H9 (cell line): ENCODE results near the gene UBE2Z. TPM values are rescaled to one million over a fixed set of nuclear protein-coding genes. Genes with fewer than 3 reads are reported as not detected.

ENCODE experiments used
- DNase-seq: peaks from one replicate; pipeline ENCODE4 v3.0.0-alpha.2; 2017
- H2AFZ ChIP-seq: one replicate; pipeline ENCODE4 v1.6.1; 2013; ENCODE audit warnings: mild to moderate bottlenecking, low read length, control low read depth, moderate library complexity
- H2AK5ac ChIP-seq: 2 replicates; pipeline ENCODE4 v1.6.1; 2013; ENCODE audit warnings: low read length, control low read depth, mixed read lengths; ENCODE audit not compliant: insufficient read length
- H2BK120ac ChIP-seq: one replicate; pipeline ENCODE4 v1.6.1; 2013; ENCODE audit warnings: low read depth, mild to moderate bottlenecking, low read length, control low read depth, inconsistent platforms; ENCODE audit not compliant: poor library complexity, severe bottlenecking
- H2BK12ac ChIP-seq: 2 replicates; pipeline ENCODE4 v1.6.1; 2013; ENCODE audit warnings: low read length, control low read depth, mixed read lengths, low read depth; ENCODE audit not compliant: insufficient read length
- H2BK15ac ChIP-seq: 2 replicates; pipeline ENCODE4 v1.6.1; 2013; ENCODE audit warnings: low read depth, low read length, control low read depth
- H2BK20ac ChIP-seq: one replicate; pipeline ENCODE4 v1.6.1; 2013; ENCODE audit warnings: low read depth, mild to moderate bottlenecking, low read length, control low read depth, inconsistent platforms; ENCODE audit not compliant: poor library complexity, severe bottlenecking
- H2BK5ac ChIP-seq: 2 replicates; pipeline ENCODE4 v1.6.1; 2013; ENCODE audit warnings: low read length, control low read depth, mixed read lengths; ENCODE audit not compliant: insufficient read length
- H3K14ac ChIP-seq: 2 replicates; pipeline ENCODE4 v1.6.1; 2013; ENCODE audit warnings: low read length, control low read depth; ENCODE audit not compliant: insufficient read depth
- H3K18ac ChIP-seq: 2 replicates; pipeline ENCODE4 v1.6.1; 2013; ENCODE audit warnings: low read depth, mild to moderate bottlenecking, mixed read lengths, low read length, control low read depth; ENCODE audit not compliant: insufficient read length
- H3K23ac ChIP-seq: 2 replicates; pipeline ENCODE4 v1.6.1; 2013; ENCODE audit warnings: low read length, control low read depth, mixed read lengths, low read depth; ENCODE audit not compliant: insufficient read length
- H3K23me2 ChIP-seq: 2 replicates; pipeline ENCODE4 v1.6.1; 2013; ENCODE audit warnings: low read depth, mild to moderate bottlenecking, mixed read lengths, low read length, control low read depth; ENCODE audit not compliant: insufficient read length, poor library complexity, severe bottlenecking
- H3K27ac ChIP-seq: 2 replicates; pipeline ENCODE4 v1.5.1; 2013; ENCODE audit warnings: low read length, control low read depth, mixed read lengths, low read depth; ENCODE audit not compliant: insufficient read length
- H3K27me3 ChIP-seq: 2 replicates; pipeline ENCODE4 v1.6.1; 2013; ENCODE audit warnings: low read length, control low read depth, inconsistent platforms; ENCODE audit not compliant: insufficient read depth
- H3K4ac ChIP-seq: 2 replicates; pipeline ENCODE4 v1.6.1; 2013; ENCODE audit warnings: low read depth, mild to moderate bottlenecking, control low read depth, inconsistent platforms, low read length, moderate library complexity
- H3K4me1 ChIP-seq: 2 replicates; pipeline ENCODE4 v1.6.1; 2013; ENCODE audit warnings: low read length, control low read depth, inconsistent platforms; ENCODE audit not compliant: insufficient read depth
- H3K4me2 ChIP-seq: 2 replicates; pipeline ENCODE4 v1.6.1; 2013; ENCODE audit warnings: low read length, control low read depth, mixed read lengths; ENCODE audit not compliant: insufficient read length, insufficient read depth
- H3K56ac ChIP-seq: 2 replicates; pipeline ENCODE4 v1.6.1; 2013; ENCODE audit warnings: low read depth, mild to moderate bottlenecking, mixed read lengths, low read length, control low read depth; ENCODE audit not compliant: insufficient read length
- H3K79me1 ChIP-seq: 2 replicates; pipeline ENCODE4 v1.6.1; 2013; ENCODE audit warnings: low read depth, mild to moderate bottlenecking, moderate library complexity, low read length, control low read depth, inconsistent platforms; ENCODE audit not compliant: insufficient read depth, poor library complexity, severe bottlenecking
- H3K79me2 ChIP-seq: 2 replicates; pipeline ENCODE4 v1.6.1; 2013; ENCODE audit warnings: low read length, control low read depth, inconsistent platforms; ENCODE audit not compliant: insufficient read depth
- H3K9ac ChIP-seq: 2 replicates; pipeline ENCODE4 v1.6.1; 2013; ENCODE audit warnings: low read length, control low read depth, mixed read lengths; ENCODE audit not compliant: insufficient read length; ENCODE audit errors: extremely low read depth
- H3K9me3 ChIP-seq: one replicate; pipeline ENCODE4 v1.6.1; 2013; ENCODE audit warnings: low read depth, low read length, inconsistent platforms; ENCODE audit not compliant: control insufficient read depth
- H3T11ph ChIP-seq: one replicate; pipeline ENCODE4 v1.6.1; 2013; ENCODE audit warnings: mild to moderate bottlenecking, low read length, control low read depth, inconsistent platforms
- H4K20me1 ChIP-seq: one replicate; pipeline ENCODE4 v1.6.1; 2013; ENCODE audit not compliant: control insufficient read depth, insufficient read length, insufficient read depth
- H4K5ac ChIP-seq: 2 replicates; pipeline ENCODE4 v1.6.1; 2013; ENCODE audit warnings: low read depth, mild to moderate bottlenecking, mixed read lengths, low read length, control low read depth; ENCODE audit not compliant: insufficient read length
- H4K8ac ChIP-seq: replicated peaks from 2 replicates; pipeline ENCODE4 v1.6.1; 2013; ENCODE audit warnings: low read length, control low read depth, mixed read lengths, low read depth; ENCODE audit not compliant: insufficient read length
- H4K91ac ChIP-seq: 2 replicates; pipeline ENCODE4 v1.6.1; 2013; ENCODE audit warnings: low read depth, mild to moderate bottlenecking, moderate library complexity, mixed read lengths, low read length, control low read depth; ENCODE audit not compliant: insufficient read length
- H3K27ac Mint-ChIP-seq, 3 experiments: 2 replicates in 2 of 3; 3 replicates in 1 of 3; pipeline ENCODE4 v1.8.0; 2020 to 2021; ENCODE audit warnings: mixed read lengths in 3 of 3, mild to moderate bottlenecking in 1 of 3, moderate library complexity in 1 of 3
- H3K27me3 Mint-ChIP-seq: 2 replicates; pipeline ENCODE4 v1.8.0; 2021; ENCODE audit warnings: low read depth, mild to moderate bottlenecking, moderate library complexity, mixed read lengths
- H3K36me3 Mint-ChIP-seq, 3 experiments: 2 replicates in 2 of 3; 3 replicates in 1 of 3; pipeline ENCODE4 v1.8.0; 2020 to 2021; ENCODE audit warnings: low read depth in 3 of 3, mixed read lengths in 3 of 3; ENCODE audit not compliant: insufficient read depth in 1 of 3
- H3K4me1 Mint-ChIP-seq, 2 experiments: 2 replicates each; pipeline ENCODE4 v1.8.0; 2020; ENCODE audit warnings: mixed read lengths in 2 of 2
- H3K4me3 Mint-ChIP-seq, 2 experiments: 2 replicates in 1 of 2; 3 replicates in 1 of 2; pipeline ENCODE4 v1.8.0; 2020 to 2021; ENCODE audit warnings: mild to moderate bottlenecking in 2 of 2, mixed read lengths in 2 of 2, moderate library complexity in 1 of 2
- H3K9me3 Mint-ChIP-seq, 2 experiments: 2 replicates in 1 of 2; 3 replicates in 1 of 2; pipeline ENCODE4 v1.8.0; 2020; ENCODE audit warnings: mild to moderate bottlenecking in 2 of 2, mixed read lengths in 2 of 2, moderate library complexity in 1 of 2
- WGBS: extraction: QIAGEN DNeasy Blood & Tissue Kit; methylation state at CpG from one replicate; pipeline ENCODE4 v1.1.7; 2013; ENCODE audit warnings: missing lambda C conversion rate, low lambda C conversion rate, mixed read lengths; ENCODE audit not compliant: insufficient read length; ENCODE audit errors: extremely low coverage; 5-methylcytosine and 5-hydroxymethylcytosine counted together
- total RNA-seq: library from RNA; stranded (reverse); gene quantifications from 2 replicates; pipeline ENCODE4 v1.2.1, GENCODE V29; 2021
- TF ChIP-seq, protein P1 (sequence below): fragments of 200-600 bp; sonication (generic); conservative IDR thresholded peaks from 3 replicates; pipeline ENCODE4 v1.8.0; 2021; ENCODE audit warnings: antibody characterized with exemption, mild to moderate bottlenecking

UBE2Z gene
- total RNA-seq, 1 experiment from 2014 or later: 80.0 TPM

DNA sequence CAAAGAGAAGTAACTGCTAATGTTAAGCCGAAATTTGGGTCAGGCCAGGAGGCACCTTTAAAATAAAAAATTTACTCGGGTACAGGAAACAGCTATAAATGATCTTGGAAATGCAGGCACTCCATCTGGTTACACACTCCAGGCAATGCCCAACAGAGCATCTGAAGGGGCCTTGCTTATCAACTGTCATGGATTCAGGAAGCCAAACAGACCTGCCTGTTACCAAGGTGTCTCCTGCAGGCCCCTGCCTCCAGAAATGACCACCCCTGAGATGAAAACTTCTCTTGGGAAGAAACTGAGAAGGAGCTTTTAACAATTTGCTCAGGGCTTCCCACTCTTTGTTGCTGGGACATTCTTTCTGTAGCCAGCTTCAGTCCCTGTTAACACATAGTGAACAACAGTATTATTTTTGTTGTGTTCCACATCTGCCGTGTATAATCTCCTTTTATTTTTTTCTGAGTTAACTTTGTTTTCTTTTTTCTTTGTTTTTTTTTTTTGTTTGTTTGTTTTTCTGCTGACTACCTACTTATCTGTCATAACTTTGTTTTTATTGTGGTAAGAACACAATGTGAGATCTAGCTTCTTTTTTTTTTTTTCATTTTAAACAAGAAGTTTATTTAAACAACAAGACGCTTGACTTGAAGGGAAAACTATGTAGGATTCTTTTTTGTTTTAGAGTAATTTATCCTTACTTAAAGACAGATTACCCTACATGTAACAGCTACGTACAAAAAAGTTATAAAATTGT is 34.3 kb upstream of the UBE2Z start:
- Histone ChIP-seq H3K23ac (no peak overlapping the region), H3K27ac (no peak overlapping the region), H3K27me3 (no peaks in the 10 kb centered on the region), H3K9me3 (no peaks in the 10 kb centered on the region), H4K5ac (no peak overlapping the region), H3K14ac (no peak overlapping the region), H3K79me2 (no peaks in the 10 kb centered on the region), H4K20me1 (no peaks in the 10 kb centered on the region), H3K4me2 (no peak overlapping the region), H4K91ac (no peak overlapping the region), H2AFZ (no peak overlapping the region), H3K79me1 (no peaks in the 10 kb centered on the region), H2BK5ac (no peak overlapping the region), H3K23me2 (no peaks in the 10 kb centered on the region), H3K9ac (no peak overlapping the region), H3K4ac (no peak overlapping the region), H2BK15ac (no peak overlapping the region), H2BK20ac (no peak overlapping the region), H2BK120ac (no peak overlapping the region), H4K8ac (no peak overlapping the region), H3K56ac (no peak overlapping the region), H2AK5ac (no peak overlapping the region), H3K4me1 (no peaks in the 10 kb centered on the region; the same call in 1 of the 2 replicates), H2BK12ac (no peak overlapping the region), H3K18ac (no peak overlapping the region), H3T11ph (no peak overlapping the region)
- WGBS: no CpG with 5 or more reads among the region's 5 CpGs
- no peak overlapping the region for H3K27ac Mint-ChIP-seq
- DNase-seq: no peak
- H3K4me3 Mint-ChIP-seq: no peak overlapping the region
- H3K27me3 Mint-ChIP-seq: peaks cover 21% of the 10 kb centered on the region
- TF ChIP-seq, protein P1, sequence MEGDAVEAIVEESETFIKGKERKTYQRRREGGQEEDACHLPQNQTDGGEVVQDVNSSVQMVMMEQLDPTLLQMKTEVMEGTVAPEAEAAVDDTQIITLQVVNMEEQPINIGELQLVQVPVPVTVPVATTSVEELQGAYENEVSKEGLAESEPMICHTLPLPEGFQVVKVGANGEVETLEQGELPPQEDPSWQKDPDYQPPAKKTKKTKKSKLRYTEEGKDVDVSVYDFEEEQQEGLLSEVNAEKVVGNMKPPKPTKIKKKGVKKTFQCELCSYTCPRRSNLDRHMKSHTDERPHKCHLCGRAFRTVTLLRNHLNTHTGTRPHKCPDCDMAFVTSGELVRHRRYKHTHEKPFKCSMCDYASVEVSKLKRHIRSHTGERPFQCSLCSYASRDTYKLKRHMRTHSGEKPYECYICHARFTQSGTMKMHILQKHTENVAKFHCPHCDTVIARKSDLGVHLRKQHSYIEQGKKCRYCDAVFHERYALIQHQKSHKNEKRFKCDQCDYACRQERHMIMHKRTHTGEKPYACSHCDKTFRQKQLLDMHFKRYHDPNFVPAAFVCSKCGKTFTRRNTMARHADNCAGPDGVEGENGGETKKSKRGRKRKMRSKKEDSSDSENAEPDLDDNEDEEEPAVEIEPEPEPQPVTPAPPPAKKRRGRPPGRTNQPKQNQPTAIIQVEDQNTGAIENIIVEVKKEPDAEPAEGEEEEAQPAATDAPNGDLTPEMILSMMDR: no peak
- no peaks in the 10 kb centered on the region for H3K36me3 Mint-ChIP-seq
- peaks cover 9 to 10% of the 10 kb centered on the region in 2 experiments for H3K4me1 Mint-ChIP-seq
- no peaks in the 10 kb centered on the region for H3K9me3 Mint-ChIP-seq
